Keratinocyte (primary cell): ENCODE measurements around the gene KIF18B. TPM values are rescaled to one million over a fixed set of nuclear protein-coding genes. Genes with fewer than 3 reads are reported as not detected.

Experiments used
- DNase-seq: peaks from one replicate; pipeline ENCODE4 v3.0.0-alpha.2; 2011; ENCODE audit warnings: low read depth, missing footprints, low spot score
- FAIRE-seq: peaks from 2 replicates; lab custom pipeline; 2011; peaks lifted over from hg19 to GRCh38; lab: Jason Lieb, UNC
- H2AFZ ChIP-seq: 2 replicates; pipeline ENCODE4 v1.6.0; 2012; ENCODE audit warnings: low read length, control low read depth, inconsistent platforms; ENCODE audit not compliant: control insufficient read depth
- H3K27ac ChIP-seq: 2 replicates; pipeline ENCODE4 v1.5.1; 2011; ENCODE audit warnings: low read length; ENCODE audit not compliant: control insufficient read depth, insufficient read depth
- H3K27me3 ChIP-seq: 3 replicates; pipeline ENCODE4 v1.6.0; 2011; ENCODE audit warnings: low read length; ENCODE audit not compliant: control insufficient read depth, insufficient read depth; ENCODE audit errors: extremely low read depth
- H3K36me3 ChIP-seq, 2 experiments: 2 replicates in 1 of 2; 3 replicates in 1 of 2; pipeline ENCODE4 v1.5.1; 2011; ENCODE audit warnings: low read length in 2 of 2, mild to moderate bottlenecking in 1 of 2; ENCODE audit not compliant: control insufficient read depth in 2 of 2, insufficient read depth in 2 of 2; ENCODE audit errors: extremely low read depth in 1 of 2
- H3K4me1 ChIP-seq: 3 replicates; pipeline ENCODE4 v1.5.1; 2011; ENCODE audit warnings: low read length; ENCODE audit not compliant: control insufficient read depth, insufficient read depth; ENCODE audit errors: extremely low read depth
- H3K4me2 ChIP-seq: 3 replicates; pipeline ENCODE4 v1.6.0; 2011; ENCODE audit warnings: low read depth, low read length; ENCODE audit not compliant: control insufficient read depth, insufficient read depth; ENCODE audit errors: extremely low read depth
- H3K4me3 ChIP-seq, 3 experiments: fragments of 200-600 bp in 1 of 3; sonication (generic) in 1 of 3; 2 replicates in 2 of 3; 3 replicates in 1 of 3; pipeline ENCODE4 v1.5.1; 2011 to 2016; ENCODE audit warnings: low read length in 3 of 3, mild to moderate bottlenecking in 3 of 3, control low read depth in 2 of 3, inconsistent platforms in 1 of 3, low read depth in 1 of 3, mixed read lengths in 1 of 3, mixed run types in 1 of 3, moderate library complexity in 1 of 3; ENCODE audit not compliant: control insufficient read depth in 2 of 3, insufficient read depth in 2 of 3; ENCODE audit errors: extremely low read depth in 1 of 3
- H3K79me2 ChIP-seq: 2 replicates; pipeline ENCODE4 v1.6.0; 2012; ENCODE audit warnings: low read length; ENCODE audit not compliant: control insufficient read depth, insufficient read depth
- H3K9ac ChIP-seq: 3 replicates; pipeline ENCODE4 v1.6.0; 2011; ENCODE audit warnings: low read length; ENCODE audit not compliant: control insufficient read depth, insufficient read depth; ENCODE audit errors: extremely low read depth
- H3K9me1 ChIP-seq: 3 replicates; pipeline ENCODE4 v1.6.0; 2011; ENCODE audit warnings: low read length; ENCODE audit not compliant: control insufficient read depth, insufficient read depth; ENCODE audit errors: extremely low read depth
- H3K9me3 ChIP-seq: 2 replicates; pipeline ENCODE4 v1.5.1; 2012; ENCODE audit warnings: low read depth, low read length; ENCODE audit not compliant: control insufficient read depth
- H4K20me1 ChIP-seq: 3 replicates; pipeline ENCODE4 v1.6.0; 2011; ENCODE audit warnings: low read length; ENCODE audit not compliant: control insufficient read depth, insufficient read depth; ENCODE audit errors: extremely low read depth
- CTCF ChIP-seq, 3 experiments: IDR thresholded peaks in 1 of 3; conservative IDR thresholded peaks in 1 of 3; optimal IDR thresholded peaks in 1 of 3; 2 replicates in 2 of 3; 3 replicates in 1 of 3; pipeline versions ENCODE3 to v1.5.1; 2011; ENCODE audit warnings: low read length in 3 of 3, mild to moderate bottlenecking in 3 of 3, moderate library complexity in 2 of 3, control low read depth in 1 of 3, inconsistent platforms in 1 of 3; ENCODE audit not compliant: insufficient read depth in 2 of 3; ENCODE audit errors: extremely low read depth in 1 of 3
- EZH2 ChIP-seq: IDR thresholded peaks from one replicate; pipeline ENCODE4 v1.6.1; 2012; ENCODE audit warnings: inconsistent platforms, mild to moderate bottlenecking, low read length, moderate library complexity
- dilution Hi-C: fragments of 300-500 bp; cut with MboI; formaldehyde crosslinking; loops from one replicate; pipeline ENCODE4 v1.7.0; 2020; ENCODE audit warnings: low sequenced_read_pairs; ENCODE audit not compliant: extremely low pct_ligation_motif_present
- polyA plus RNA-seq, 5 experiments: library from polyadenylated mRNA; depleted of rRNA in 3 of 5; stranded (reverse) in 3 of 5; stranded (forward) in 1 of 5; unstranded in 1 of 5; fragments of >200 nt; gene quantifications; 1 replicate in 1 of 5; 2 replicates in 3 of 5; 3 replicates in 1 of 5; pipeline versions ENCODE4 v1.2.1 to v1.2.3, GENCODE V29; 2011 to 2012; ENCODE audit warnings: missing spikeins in 2 of 5, low read depth in 1 of 5, low replicate concordance in 1 of 5

The KIF18B gene
- polyA plus RNA-seq, 1 donor (not counting 4 experiments of a cell fraction or from before 2014, with no cell fraction given), result 5.1 TPM

- Histone ChIP-seq H3K9ac (no peak overlapping the region), H3K27ac (no peak overlapping the region), H3K4me2 (no peak overlapping the region), H3K79me2 (no peaks in the 10 kb centered on the region), H3K9me3 (no peaks in the 10 kb centered on the region), H3K9me1 (no peaks in the 10 kb centered on the region), H3K4me1 (no peaks in the 10 kb centered on the region), H3K36me3 (peaks cover 2 to 45% of the 10 kb centered on the region in 2 experiments), H3K4me3 (no peak overlapping the region), H3K27me3 (no peaks in the 10 kb centered on the region), H4K20me1 (no peaks in the 10 kb centered on the region), H2AFZ (no peak overlapping the region)
- no peak for TF ChIP-seq CTCF (optimal IDR thresholded peaks at IDR 0.05 in 1 of 3, IDR thresholded peaks at IDR 0.05 in 1 of 3, conservative IDR thresholded peaks at IDR 0.05 in 1 of 3; ENCODE audit: extremely low read depth in 1 of 3, insufficient read depth in 2 of 3, low read length in 3 of 3)
- no peak for TF ChIP-seq EZH2
- DNase-seq (no peak), FAIRE-seq (no peak)
- dilution Hi-C loops, result no loop called here
Observed at GRCh38 chr17:44925731-44926697, 21.6 kb downstream of the KIF18B start.

- Histone ChIP-seq H3K9me1 (no peaks in the 10 kb centered on the region), H3K9ac (no peak overlapping the region), H4K20me1 (no peaks in the 10 kb centered on the region), H2AFZ (no peak overlapping the region), H3K9me3 (no peaks in the 10 kb centered on the region), H3K36me3 (peaks cover 2 to 30% of the 10 kb centered on the region in 2 experiments), H3K4me3 (no peak overlapping the region), H3K79me2 (no peaks in the 10 kb centered on the region), H3K4me2 (no peak overlapping the region), H3K27ac (no peak overlapping the region), H3K27me3 (no peaks in the 10 kb centered on the region), H3K4me1 (no peaks in the 10 kb centered on the region)
- FAIRE-seq (no peak), DNase-seq (no peak)
- dilution Hi-C loops, result loop anchor here (25.0 kb wide), 1 partner anchor 88 kb away; no protein-coding TSS in a partner anchor
- TF ChIP-seq EZH2, result no peak
- TF ChIP-seq CTCF (optimal IDR thresholded peaks at IDR 0.05 in 1 of 3, IDR thresholded peaks at IDR 0.05 in 1 of 3, conservative IDR thresholded peaks at IDR 0.05 in 1 of 3; ENCODE audit: extremely low read depth in 1 of 3, insufficient read depth in 2 of 3, low read length in 3 of 3), result no peak
Observed at GRCh38 chr17:44924107-44924544, 23.4 kb downstream of the KIF18B start.
